NB4 (cell line): ENCODE measurements around the gene DYSF.

ENCODE experiments used
- DNase-seq: peaks from one replicate; pipeline ENCODE4 v3.0.0; 2010; ENCODE audit warnings: low read depth
- H3K4me3 ChIP-seq: one replicate; pipeline ENCODE4 v1.5.1; 2011; ENCODE audit warnings: mild to moderate bottlenecking, low read depth, low read length, moderate library complexity
- MYC ChIP-seq: IDR thresholded peaks from 2 replicates; pipeline ENCODE4 v1.6.1; 2011; ENCODE audit warnings: low read depth, low read length
- POLR2A ChIP-seq: IDR thresholded peaks from 2 replicates; pipeline ENCODE4 v1.6.1; 2011; ENCODE audit warnings: mild to moderate bottlenecking; ENCODE audit not compliant: insufficient read length; ENCODE audit errors: extremely low read depth
- TF ChIP-seq, protein P1 (sequence below): IDR thresholded peaks from one replicate; pipeline ENCODE4 v1.5.1; 2012; ENCODE audit warnings: low read depth, low read length
- TF ChIP-seq, protein P2 (sequence below): IDR thresholded peaks from 2 replicates; pipeline ENCODE4 v1.6.1; 2011; ENCODE audit warnings: low read depth, low read length

DYSF gene

GRCh38 chr2:71600555-71600954 is 147.2 kb downstream of the DYSF start:
- TF ChIP-seq POLR2A (no peak), MYC (no peak)
- TF ChIP-seq, protein P1, sequence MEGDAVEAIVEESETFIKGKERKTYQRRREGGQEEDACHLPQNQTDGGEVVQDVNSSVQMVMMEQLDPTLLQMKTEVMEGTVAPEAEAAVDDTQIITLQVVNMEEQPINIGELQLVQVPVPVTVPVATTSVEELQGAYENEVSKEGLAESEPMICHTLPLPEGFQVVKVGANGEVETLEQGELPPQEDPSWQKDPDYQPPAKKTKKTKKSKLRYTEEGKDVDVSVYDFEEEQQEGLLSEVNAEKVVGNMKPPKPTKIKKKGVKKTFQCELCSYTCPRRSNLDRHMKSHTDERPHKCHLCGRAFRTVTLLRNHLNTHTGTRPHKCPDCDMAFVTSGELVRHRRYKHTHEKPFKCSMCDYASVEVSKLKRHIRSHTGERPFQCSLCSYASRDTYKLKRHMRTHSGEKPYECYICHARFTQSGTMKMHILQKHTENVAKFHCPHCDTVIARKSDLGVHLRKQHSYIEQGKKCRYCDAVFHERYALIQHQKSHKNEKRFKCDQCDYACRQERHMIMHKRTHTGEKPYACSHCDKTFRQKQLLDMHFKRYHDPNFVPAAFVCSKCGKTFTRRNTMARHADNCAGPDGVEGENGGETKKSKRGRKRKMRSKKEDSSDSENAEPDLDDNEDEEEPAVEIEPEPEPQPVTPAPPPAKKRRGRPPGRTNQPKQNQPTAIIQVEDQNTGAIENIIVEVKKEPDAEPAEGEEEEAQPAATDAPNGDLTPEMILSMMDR: no peak
- TF ChIP-seq, protein P2, sequence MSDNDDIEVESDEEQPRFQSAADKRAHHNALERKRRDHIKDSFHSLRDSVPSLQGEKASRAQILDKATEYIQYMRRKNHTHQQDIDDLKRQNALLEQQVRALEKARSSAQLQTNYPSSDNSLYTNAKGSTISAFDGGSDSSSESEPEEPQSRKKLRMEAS: no peak
- H3K4me3 ChIP-seq: no peak overlapping the region
- no peak for DNase-seq

DNA sequence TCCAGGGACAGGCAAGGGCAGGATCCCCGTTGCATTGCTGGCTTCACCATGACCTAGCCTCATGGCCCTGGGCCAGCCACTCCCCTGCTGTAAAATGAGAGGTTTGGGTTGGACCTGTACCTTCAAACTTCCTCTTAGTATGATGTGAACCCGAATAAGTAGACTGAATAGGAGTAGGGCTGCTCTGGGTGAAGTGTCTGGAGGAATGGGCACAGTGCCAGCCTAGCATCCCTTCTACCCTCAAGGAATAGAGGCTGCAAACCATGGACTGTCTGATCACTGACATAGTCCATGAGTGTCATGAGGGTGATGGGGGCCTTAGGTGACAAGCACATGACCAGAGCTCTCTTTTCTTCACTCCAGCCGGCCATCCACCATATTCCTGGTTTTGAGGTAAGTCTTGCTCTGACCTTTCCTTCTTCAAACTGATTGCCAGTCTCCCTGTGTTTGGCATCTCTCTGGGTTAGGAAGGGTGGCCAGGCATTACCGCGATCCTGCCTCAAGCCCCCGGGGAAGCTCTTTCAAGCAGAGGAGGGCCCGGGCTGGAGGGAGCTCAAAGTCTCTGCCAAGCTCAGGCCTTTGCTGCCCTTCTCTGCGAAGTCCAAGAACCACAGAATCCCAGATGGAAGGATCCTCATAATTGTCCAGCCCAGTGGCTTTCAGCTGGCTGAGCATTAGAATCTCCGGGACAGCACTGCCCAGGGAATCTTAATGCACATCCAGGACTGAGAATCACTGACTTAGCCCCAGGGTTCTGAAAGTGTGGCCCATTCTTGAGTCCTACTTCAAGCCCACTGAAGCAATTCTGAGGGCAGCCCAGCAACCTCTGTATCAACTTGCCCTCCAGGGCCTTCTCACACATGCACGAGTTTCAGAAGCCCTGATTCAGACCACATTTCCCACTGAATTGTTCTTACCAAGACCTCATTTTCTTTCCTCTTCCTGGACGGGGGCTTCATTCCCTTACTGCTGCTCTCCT is 148.1 kb downstream of the DYSF start:
- DNase-seq: no peak
- no peak overlapping the region for H3K4me3 ChIP-seq
- TF ChIP-seq, protein P2: no peak
- no peak for TF ChIP-seq POLR2A
- TF ChIP-seq, protein P1: no peak
- TF ChIP-seq MYC: no peak

- TF ChIP-seq, protein P2: no peak
- TF ChIP-seq MYC (no peak), POLR2A (no peak)
- TF ChIP-seq, protein P1: no peak
- no peak for DNase-seq
- no peak overlapping the region for H3K4me3 ChIP-seq
Measured at GRCh38 chr2:71602115-71602495, 148.7 kb downstream of the DYSF start.

DNA sequence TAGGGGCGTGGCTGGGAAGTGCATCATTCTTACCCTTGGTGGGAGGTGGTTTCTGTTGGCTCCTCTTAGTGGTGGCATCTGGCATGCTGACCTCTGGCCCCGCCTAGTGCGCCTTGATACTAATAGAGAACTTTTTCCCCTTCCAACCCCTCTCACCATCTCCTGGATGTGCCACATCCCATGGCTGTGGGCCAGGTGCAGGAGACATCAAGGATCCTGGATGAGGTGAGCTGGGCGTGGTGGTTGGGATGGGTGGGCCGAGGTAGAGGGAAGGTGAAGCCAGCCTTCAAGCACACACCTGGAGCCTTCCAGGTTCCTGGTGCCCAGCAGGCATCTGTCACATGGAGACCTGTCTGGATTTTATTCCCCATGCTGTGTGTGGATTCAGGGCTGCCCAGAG is 149.2 kb downstream of the DYSF start:
- TF ChIP-seq MYC (no peak), POLR2A (no peak)
- TF ChIP-seq, protein P2: no peak
- TF ChIP-seq, protein P1: no peak

DNA sequence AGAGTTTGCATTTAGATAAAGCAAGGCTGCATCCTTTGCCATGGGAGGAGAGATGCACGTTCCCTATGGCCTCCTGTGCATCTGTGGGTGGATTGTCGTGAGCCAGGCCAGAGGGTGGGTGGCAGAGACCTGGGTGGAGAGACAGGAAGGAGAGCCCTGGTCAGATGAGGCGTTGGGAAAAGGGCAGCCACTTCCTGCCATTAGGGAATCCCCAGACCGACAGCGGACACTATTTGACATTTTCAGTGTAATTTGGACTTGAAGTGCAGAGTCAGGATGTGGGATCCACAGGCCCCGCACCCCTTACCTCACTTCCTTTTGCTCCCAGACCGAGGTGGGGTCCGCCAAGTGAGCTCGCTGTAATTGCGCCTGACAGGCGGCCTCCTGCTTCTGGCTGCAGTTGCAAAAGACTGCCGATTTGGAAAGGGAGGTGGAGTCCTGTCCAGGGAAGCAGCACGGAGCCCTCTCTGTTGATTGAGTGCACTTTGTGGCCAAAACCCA is 150.0 kb downstream of the DYSF start:
- DNase-seq: peak; percentile 93
- peak overlapping the region; percentile 12 for H3K4me3 ChIP-seq
- 0 out of 2 replicates have a peak, but pooled peaks have one; percentile 38 for TF ChIP-seq MYC
- TF ChIP-seq, protein P1: no peak
- TF ChIP-seq POLR2A: no peak
- TF ChIP-seq, protein P2: no peak

More for the DNA sequence above, 149.2 kb downstream of the DYSF start:
- H3K4me3 ChIP-seq: no peak overlapping the region
- no peak for DNase-seq
